Measurements from ENCODE around the gene CAPN3.

Gene CAPN3

DNA sequence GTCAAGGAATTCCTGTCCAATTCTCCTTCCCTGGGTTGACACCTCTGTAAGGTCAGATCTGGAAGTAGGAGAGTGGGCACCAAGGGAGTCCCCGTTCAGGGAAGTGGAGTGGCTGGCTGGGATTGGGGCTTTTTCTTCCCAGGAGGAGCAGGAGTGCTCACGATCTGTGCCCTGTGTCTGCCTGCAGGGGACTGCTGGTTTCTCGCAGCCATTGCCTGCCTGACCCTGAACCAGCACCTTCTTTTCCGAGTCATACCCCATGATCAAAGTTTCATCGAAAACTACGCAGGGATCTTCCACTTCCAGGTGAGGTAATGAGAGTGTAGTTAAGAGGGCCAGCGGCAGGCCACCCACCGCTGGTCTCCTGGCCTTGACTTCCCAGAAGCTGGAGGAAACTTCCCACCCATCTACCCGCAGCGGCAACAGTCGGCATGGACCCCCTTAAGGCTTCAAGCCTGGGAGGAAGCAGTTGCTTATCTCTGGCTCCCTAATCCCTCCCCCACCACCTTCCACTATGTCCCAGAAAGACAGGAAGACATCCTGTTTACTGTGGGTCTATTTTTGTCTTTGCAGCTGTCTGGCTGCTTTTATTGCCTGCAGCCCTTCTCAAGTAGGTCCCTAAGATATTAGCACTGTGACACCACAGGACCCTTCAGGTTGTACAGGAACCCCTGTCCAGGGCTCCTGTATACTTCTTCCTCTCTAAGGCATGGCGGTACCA is 26.8 kb downstream of the CAPN3 start:
- TF ChIP-seq ESRRG (CRISPR knock-in tag; IDR thresholded peaks at IDR 0.05) (no peak), SNAI2 (CRISPR knock-in tag; IDR thresholded peaks at IDR 0.05) (no peak), GLIS3 (CRISPR knock-in tag; IDR thresholded peaks at IDR 0.05) (no peak), ISL1 (CRISPR knock-in tag; IDR thresholded peaks at IDR 0.05) (no peak), CSDC2 (CRISPR knock-in tag; IDR thresholded peaks at IDR 0.05) (no peak), PATZ1 (CRISPR knock-in tag; IDR thresholded peaks at IDR 0.05; ENCODE audit: borderline replicate concordance) (no peak), RARB (CRISPR knock-in tag; IDR thresholded peaks at IDR 0.05) (no peak), ZNF565 (CRISPR knock-in tag; conservative IDR thresholded peaks at IDR 0.05; ENCODE audit: low read depth) (no peak), ZC3H10 (CRISPR knock-in tag; IDR thresholded peaks at IDR 0.05) (no peak), TOX (CRISPR knock-in tag; IDR thresholded peaks at IDR 0.05; ENCODE audit: borderline replicate concordance) (no peak), OSR1 (CRISPR knock-in tag; IDR thresholded peaks at IDR 0.05) (no peak), PPARA (CRISPR knock-in tag; IDR thresholded peaks at IDR 0.05; ENCODE audit: borderline replicate concordance) (no peak), CREB5 (CRISPR knock-in tag; IDR thresholded peaks at IDR 0.05; ENCODE audit: low read depth) (no peak), TCF4 (CRISPR knock-in tag; IDR thresholded peaks at IDR 0.05; ENCODE audit: borderline replicate concordance) (no peak), BACH2 (CRISPR knock-in tag; IDR thresholded peaks at IDR 0.05; ENCODE audit: borderline replicate concordance) (no peak), ZNF70 (CRISPR knock-in tag; IDR thresholded peaks at IDR 0.05) (no peak), ARNTL (CRISPR knock-in tag; IDR thresholded peaks at IDR 0.05; ENCODE audit: borderline replicate concordance, low read depth) (no peak)
- TF ChIP-seq, protein P1, sequence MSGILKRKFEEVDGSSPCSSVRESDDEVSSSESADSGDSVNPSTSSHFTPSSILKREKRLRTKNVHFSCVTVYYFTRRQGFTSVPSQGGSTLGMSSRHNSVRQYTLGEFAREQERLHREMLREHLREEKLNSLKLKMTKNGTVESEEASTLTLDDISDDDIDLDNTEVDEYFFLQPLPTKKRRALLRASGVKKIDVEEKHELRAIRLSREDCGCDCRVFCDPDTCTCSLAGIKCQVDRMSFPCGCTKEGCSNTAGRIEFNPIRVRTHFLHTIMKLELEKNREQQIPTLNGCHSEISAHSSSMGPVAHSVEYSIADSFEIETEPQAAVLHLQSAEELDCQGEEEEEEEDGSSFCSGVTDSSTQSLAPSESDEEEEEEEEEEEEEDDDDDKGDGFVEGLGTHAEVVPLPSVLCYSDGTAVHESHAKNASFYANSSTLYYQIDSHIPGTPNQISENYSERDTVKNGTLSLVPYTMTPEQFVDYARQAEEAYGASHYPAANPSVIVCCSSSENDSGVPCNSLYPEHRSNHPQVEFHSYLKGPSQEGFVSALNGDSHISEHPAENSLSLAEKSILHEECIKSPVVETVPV (CRISPR knock-in tag; IDR thresholded peaks at IDR 0.05) = no peak
- TF ChIP-seq, protein P2, sequence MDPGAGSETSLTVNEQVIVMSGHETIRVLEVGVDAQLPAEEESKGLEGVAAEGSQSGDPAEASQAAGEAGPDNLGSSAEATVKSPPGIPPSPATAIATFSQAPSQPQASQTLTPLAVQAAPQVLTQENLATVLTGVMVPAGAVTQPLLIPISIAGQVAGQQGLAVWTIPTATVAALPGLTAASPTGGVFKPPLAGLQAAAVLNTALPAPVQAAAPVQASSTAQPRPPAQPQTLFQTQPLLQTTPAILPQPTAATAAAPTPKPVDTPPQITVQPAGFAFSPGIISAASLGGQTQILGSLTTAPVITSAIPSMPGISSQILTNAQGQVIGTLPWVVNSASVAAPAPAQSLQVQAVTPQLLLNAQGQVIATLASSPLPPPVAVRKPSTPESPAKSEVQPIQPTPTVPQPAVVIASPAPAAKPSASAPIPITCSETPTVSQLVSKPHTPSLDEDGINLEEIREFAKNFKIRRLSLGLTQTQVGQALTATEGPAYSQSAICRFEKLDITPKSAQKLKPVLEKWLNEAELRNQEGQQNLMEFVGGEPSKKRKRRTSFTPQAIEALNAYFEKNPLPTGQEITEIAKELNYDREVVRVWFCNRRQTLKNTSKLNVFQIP (CRISPR knock-in tag; IDR thresholded peaks at IDR 0.05; ENCODE audit: borderline replicate concordance, low read depth) = no peak
- no peak for ATAC-seq

- no peak for TF ChIP-seq ESRRG (CRISPR knock-in tag; IDR thresholded peaks at IDR 0.05)
- TF ChIP-seq PPARA (CRISPR knock-in tag; IDR thresholded peaks at IDR 0.05; ENCODE audit: borderline replicate concordance) = no peak
- TF ChIP-seq RARB (CRISPR knock-in tag; IDR thresholded peaks at IDR 0.05) = no peak
- TF ChIP-seq ZC3H10 (CRISPR knock-in tag; IDR thresholded peaks at IDR 0.05) = no peak
- TF ChIP-seq GLIS3 (CRISPR knock-in tag; IDR thresholded peaks at IDR 0.05) = no peak
- no peak for TF ChIP-seq BACH2 (CRISPR knock-in tag; IDR thresholded peaks at IDR 0.05; ENCODE audit: borderline replicate concordance)
- no peak for TF ChIP-seq ARNTL (CRISPR knock-in tag; IDR thresholded peaks at IDR 0.05; ENCODE audit: borderline replicate concordance, low read depth)
- no peak for TF ChIP-seq SNAI2 (CRISPR knock-in tag; IDR thresholded peaks at IDR 0.05)
- no peak for TF ChIP-seq ISL1 (CRISPR knock-in tag; IDR thresholded peaks at IDR 0.05)
- TF ChIP-seq, protein P1 (CRISPR knock-in tag; IDR thresholded peaks at IDR 0.05) = no peak
- no peak for TF ChIP-seq TCF4 (CRISPR knock-in tag; IDR thresholded peaks at IDR 0.05; ENCODE audit: borderline replicate concordance)
- TF ChIP-seq ZNF8 (CRISPR knock-in tag; IDR thresholded peaks at IDR 0.05) = no peak
- TF ChIP-seq TOX (CRISPR knock-in tag; IDR thresholded peaks at IDR 0.05; ENCODE audit: borderline replicate concordance) = no peak
- no peak for TF ChIP-seq ZFP3 (CRISPR knock-in tag; IDR thresholded peaks at IDR 0.05)
- TF ChIP-seq OSR1 (CRISPR knock-in tag; IDR thresholded peaks at IDR 0.05) = no peak
- TF ChIP-seq ZFP30 (CRISPR knock-in tag; IDR thresholded peaks at IDR 0.05) = no peak
- no peak for TF ChIP-seq ZNF70 (CRISPR knock-in tag; IDR thresholded peaks at IDR 0.05)
- no peak for TF ChIP-seq ZNF565 (CRISPR knock-in tag; conservative IDR thresholded peaks at IDR 0.05; ENCODE audit: low read depth)
- ATAC-seq = no peak
Observed at GRCh38 chr15:42387603-42388002, 28.3 kb downstream of the CAPN3 start.
